HG02678 (cell line): ENCODE results near the gene MYCBPAP.

Experiments used
- ATAC-seq: cut with Tn5 transposase; IDR thresholded peaks from one replicate; pipeline ENCODE4 v1.9.1; 2021; ENCODE audit warnings: mild to moderate bottlenecking, moderate library complexity; ENCODE audit not compliant: unreplicated experiment

MYCBPAP gene

DNA sequence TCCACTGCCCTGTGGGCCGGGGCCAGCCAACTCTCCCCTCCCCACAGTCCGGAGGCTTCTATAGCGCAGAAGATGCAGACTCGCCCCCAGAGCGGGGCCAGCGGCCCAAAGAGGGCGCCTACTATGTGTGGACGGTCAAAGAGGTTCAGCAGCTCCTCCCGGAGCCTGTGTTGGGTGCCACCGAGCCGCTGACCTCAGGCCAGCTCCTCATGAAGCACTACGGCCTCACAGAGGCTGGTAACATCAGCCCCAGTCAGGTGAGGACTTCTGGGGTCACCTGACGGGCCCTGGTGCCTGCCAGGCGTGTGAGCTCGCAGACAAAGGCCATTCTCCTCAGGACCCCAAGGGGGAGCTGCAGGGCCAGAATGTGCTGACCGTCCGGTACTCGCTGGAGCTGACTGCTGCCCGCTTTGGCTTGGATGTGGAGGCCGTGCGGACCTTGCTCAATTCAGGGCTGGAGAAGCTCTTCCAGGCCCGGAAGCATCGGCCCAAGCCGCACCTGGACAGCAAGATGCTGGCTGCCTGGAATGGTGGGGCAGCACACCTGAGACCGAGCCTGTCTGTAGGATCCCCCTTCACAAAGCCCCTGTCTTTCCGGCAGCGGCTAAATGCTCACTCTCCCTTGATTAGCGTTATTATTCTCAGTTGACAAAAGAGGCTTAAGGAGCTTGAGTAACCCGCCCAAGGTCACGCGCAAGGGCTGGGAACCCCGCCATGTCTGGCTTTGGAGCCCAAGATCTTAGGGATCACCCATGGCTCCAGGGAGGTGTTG, 42.6 kb downstream of the MYCBPAP start:
- ATAC-seq, result no peak

DNA sequence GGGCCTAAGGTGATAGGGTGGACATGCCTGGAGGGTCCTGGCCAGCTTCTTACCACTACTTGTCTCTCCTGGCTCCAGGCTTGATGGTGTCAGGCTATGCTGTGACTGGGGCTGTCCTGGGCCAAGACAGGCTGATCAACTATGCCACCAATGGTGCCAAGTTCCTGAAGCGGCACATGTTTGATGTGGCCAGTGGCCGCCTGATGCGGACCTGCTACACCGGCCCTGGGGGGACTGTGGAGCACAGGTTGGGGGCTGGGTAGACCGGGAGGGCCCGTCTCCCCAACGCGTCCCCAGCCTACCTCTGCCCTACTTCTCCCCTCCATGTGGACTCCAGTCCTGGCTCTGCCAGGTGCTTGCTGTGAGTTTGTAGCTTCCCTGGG, 43.2 kb downstream of the MYCBPAP start:
- ATAC-seq, result no peak

DNA sequence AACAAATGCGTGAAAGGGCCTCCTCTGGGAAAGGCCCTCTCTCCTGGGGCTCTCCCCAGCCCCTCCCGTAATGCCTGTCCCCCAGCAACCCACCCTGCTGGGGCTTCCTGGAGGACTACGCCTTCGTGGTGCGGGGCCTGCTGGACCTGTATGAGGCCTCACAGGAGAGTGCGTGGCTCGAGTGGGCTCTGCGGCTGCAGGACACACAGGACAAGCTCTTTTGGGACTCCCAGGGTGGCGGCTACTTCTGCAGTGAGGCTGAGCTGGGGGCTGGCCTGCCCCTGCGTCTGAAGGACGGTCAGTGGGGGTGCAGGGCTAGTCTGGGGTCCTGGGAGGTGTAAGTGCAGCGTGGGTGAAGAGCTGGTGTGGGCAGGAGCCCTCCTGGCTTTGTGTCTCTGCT, 43.6 kb downstream of the MYCBPAP start:
- no peak for ATAC-seq

DNA sequence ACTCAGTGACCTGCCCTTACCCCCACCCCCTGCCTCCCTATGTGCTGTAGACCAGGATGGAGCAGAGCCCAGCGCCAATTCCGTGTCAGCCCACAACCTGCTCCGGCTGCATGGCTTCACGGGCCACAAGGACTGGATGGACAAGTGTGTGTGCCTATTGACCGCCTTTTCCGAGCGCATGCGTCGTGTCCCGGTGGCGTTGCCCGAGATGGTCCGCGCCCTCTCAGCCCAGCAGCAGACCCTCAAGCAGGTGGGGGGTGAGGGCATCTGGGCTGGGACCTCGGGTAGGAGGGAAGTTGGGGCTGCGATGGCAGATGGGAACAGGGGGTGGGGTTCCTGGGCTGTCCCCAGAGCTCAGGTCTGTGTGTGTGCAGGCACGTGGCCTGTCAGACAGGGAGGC, 46.0 kb downstream of the MYCBPAP start:
- no peak for ATAC-seq

DNA sequence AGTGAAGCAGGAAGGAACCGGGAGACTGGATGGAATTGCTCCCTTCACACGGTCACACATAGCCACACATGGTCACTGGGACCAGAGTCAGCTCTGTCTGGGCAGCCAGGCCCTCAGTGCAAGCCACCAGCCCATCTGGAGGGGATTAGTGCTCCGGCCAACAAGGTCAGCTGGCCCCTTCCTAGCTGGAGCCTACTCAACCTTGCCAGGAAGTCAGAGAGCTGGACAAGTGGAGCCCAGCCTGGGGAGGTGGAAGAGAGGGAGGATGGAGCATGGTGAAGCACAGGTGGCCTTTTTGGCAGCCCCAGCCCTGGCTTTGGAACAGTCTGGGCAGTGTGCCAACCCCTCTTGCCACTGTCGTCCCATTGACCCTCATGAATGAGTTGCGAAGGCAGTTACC, 48.6 kb downstream of the MYCBPAP start:
- ATAC-seq, result no peak

DNA sequence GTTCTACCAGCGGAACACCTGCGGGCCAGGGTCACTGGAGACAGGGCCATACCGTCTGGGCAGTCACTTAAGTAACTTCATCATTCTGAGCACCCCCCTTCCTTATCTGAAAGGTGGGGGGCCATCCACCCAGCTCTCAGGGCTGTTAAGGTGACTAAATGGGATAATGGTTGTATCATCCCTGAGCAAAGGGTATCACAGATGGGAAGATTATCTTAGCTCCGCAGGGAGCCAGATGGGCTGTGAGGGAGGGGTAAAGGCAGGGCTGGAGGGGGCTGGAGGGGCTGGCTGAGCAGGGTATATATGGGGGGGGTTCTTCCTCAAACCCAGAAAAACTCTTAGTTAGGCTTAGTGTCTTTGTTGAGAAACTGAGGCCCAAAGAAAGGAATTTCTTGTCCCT, 49.4 kb downstream of the MYCBPAP start:
- ATAC-seq, result no peak

DNA sequence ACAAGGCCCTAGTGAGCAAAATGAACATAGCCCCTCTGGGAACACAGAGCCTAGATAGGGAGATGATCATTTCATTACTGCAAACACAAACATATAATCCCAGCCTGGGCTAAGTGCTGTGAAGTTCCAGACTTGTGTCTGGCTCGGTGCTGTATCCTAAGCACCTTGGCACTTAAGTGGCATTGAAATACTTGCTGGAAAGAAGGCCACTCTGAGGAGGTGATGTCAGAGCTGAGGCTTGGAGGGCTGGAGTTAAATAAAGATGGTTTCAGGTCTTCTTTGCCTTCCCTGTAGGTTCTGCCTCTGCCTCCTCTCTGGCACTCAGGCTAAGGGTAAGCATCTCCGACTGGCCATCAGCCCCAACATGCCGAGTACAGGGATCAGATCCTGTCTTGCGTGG, 49.9 kb downstream of the MYCBPAP start:
- ATAC-seq, result no peak

DNA sequence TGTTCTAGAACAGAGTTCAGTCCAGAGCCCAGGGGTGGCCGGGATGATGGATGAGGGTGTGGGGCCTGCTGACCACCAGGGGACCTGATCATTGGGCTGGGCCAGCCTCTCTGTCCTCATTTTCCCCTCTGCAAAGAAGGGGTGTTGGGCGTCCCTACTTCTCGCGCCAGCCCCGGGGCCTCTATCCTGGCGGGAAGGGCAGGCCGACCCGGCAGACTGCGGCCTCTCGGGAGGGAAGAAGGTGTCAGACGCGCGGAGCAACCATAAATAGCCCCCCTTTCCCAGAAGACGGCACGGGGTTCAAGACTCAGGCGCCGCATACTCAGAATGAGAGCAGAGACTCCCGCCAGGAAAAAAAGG, 50.3 kb downstream of the MYCBPAP start:
- ATAC-seq, result no peak

DNA sequence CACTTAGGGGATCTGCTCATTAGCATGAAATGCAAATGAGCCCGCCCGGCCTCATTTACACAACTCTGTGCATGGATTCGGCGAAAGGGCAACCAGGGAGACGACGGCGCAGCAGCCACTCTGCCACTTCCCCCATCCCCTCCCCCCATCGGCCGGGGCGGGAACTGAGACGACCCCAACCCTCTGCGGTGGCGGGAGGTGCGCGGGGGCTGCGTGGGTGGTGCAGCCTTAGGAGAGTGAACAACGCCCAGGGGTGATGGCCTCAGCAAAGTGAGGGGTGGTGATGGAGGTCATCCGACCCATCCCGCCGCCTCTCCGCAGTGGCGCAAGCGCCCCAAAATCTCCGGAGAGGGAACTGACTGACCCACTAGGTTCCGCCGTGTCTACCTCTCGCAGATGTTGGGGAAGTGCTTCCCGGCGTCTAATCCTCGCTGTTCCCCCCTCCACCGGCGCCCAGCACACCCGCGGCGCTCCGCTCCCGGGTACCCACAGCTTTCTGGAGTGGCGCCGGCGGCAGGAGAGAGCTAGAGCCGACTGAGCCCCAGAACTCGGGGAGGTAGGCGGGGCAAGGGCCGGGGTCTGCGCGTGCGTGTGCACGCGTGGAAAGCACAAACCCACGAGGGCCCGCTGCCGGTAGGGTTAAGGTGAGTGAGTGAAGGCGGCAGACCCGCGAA, 50.8 kb downstream of the MYCBPAP start:
- ATAC-seq, result no peak

DNA sequence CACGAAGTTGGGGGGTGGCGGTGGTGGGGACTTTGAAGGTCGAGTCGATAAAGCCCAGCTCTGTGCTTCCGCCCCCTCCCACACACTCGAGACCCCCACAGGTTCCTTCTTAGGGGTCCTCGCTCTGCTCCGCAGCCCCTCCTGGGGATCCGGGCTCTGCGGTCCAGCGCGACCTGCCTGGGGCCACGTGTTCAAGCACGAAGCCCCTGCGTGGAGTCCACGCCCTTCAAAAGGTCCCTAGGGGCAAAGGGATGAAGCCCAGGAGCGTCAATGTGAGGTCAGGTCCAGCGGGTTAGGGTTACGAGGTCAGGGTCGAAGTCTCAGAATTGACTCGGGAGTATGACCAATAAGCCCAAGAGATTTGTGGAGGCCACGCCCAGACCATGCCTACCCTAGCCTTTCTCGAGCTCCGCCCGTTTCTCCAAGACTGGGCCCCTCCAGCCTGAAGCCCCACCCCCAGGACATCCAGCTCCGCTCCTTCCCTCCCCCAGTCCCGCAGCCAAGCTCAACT, 51.5 kb downstream of the MYCBPAP start:
- ATAC-seq, result no peak

DNA sequence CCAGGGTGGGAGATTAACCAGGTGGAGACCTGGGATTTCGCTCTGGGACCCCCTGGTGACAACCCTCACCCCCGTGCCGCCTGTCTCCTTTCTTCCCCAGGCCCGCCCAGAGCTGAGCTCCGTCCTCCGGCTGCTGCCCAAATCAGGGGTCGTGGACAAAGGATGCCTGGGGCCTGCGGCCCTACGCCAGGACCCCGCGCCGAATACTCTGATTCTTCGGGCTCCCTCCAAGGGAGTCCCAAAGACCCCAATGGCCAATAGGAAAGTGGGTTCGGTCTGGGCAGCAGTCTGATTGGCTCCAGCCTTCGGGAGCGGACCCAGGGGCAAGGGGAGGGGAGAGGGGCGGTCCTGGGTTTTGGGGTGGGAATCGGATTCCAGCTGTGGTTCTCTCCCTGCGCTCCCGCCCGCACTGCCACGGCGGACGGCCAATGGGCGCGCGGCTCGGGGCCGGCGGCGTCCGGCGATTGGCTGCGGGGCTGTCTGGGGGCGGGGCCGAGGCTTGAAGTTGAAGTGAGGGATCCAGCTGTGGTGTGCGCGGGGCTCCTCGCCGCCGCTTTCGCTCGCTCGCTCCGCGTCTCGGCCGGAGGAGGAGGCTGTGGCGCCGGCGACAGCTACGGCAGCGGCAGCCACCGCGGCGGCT, 52.1 kb downstream of the MYCBPAP start, which contains the start of gene CACNA1G:
TSS of gene CACNA1G (plus strand) at position 531 of the 640 bp plus-strand sequence. CDS start 745 bp downstream, outside the sequence.
- peak; percentile 95 for ATAC-seq

DNA sequence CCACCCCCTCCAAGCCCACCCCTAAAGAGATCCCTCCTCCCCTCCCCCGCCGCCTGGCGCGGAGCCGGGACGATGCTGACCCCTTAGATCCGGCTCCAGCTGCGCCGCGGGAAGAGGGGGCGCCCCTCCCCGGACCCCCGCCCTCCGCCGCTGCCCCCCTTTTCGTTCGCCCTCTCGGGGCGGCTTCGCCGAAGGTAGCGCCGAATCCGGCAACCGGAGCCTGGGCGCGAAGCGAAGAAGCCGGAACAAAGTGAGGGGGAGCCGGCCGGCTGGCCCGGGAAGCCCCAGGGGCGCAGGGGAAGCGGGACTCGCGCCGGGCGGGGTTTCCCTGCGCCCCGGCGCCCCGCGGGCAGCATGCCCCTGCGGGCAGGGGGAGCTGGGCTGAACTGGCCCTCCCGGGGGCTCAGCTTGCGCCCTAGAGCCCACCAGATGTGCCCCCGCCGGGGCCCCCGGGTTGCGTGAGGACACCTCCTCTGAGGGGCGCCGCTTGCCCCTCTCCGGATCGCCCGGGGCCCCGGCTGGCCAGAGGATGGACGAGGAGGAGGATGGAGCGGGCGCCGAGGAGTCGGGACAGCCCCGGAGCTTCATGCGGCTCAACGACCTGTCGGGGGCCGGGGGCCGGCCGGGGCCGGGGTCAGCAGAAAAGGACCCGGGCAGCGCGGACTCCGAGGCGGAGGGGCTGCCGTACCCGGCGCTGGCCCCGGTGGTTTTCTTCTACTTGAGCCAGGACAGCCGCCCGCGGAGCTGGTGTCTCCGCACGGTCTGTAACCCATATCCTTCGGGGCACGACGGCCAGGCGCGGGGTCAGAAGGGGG, 52.9 kb downstream of the MYCBPAP start:
- no peak for ATAC-seq

DNA sequence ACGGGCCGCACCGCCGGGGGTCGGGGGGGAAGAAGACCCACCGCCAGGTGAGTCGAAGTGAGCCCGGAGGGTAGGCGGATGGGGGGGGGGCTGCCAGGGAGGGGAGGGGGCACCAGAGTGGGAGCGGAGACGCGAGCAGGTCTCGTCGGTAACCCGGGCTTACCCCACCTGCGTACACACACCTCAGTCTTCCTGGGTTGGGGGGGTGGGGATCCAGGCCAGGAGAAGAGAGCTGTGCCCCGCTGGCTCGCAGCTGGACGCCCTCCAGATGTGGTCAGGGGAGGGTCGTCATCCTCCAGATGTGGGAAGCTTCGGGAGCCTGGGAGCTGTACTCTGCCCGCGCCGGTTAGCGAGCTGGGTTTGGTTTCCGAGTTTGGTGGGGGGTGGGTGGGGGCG, 53.5 kb downstream of the MYCBPAP start:
- no peak for ATAC-seq

DNA sequence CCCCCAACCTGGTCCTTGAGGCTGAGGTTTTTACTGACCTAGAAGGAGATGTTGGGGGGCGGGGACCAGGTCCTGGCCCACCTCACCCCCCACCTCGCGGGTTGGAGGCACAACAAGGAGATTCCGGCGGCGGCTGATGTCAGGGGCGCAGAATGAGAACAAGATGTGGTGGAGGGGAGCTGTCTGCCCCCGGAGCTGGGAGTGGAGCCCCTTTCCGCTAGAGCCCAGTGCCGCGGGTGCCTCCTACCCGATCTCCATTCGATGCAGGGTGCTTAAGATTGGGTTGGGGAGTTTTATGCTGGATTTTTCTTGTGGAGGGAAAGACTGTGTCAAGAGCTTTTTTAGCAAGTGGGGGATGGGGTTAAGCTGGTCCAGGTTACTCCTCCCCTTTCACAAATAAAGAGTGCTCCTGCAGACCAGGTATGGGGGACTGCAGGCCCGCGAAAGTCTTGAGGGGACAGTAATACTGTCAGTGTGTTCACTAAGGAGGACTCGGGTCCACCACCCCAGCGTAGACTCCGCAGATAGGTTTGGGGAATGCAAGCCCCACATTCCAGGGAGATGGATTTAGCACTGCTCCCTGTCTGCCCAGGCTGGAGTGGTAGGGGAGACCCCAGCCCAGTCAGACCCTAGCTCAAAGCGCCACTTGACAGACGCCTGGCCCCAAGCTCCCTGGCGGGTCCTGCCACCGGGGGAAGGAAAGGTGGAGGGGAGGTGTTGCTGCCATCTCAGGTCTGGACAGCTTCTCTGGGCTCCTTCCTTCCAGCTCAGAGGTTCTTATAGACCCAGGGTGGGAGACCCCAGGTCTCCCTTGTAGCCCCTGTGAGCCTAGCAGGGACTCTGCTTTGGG, 54.2 kb downstream of the MYCBPAP start:
- no peak for ATAC-seq

DNA sequence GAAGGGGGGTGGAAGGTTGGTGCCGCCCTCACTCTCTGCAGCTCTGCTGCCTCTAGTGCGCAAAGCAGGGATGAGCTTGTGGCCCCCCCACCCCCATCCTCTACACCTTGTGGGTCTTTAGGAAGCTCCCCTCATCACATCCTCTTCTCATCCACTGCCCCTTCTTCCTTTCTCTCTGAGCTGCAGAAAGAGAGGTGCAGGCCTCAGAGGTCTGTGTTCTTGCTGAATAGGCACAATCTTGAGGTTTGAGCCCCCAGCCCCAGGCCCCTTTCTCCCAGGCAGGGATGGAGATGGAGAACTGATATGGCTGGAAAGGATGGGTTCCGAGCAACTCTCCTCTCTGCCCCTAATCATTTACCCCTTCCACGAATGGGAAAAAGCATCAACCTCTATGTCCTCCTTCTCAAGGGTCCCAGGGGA, 54.9 kb downstream of the MYCBPAP start:
- no peak for ATAC-seq

DNA sequence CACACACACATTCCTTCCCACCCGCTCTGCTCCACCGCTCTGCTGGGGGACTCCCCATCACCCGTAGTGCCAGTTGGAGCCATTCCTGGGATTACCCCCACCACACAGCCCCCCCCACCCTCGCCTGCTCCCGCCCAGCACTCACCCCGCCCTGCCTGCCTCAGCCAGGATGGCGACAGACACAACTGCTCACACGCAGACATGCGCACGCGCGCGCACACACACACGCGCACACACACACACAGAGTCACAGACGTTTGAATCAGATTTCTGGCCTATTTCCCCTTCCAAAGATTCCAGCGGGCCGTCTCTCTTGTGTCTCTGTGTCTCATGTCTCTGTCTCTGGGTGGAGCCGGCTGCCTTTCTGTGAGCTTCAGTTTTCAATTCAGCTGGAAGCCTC, 56.7 kb downstream of the MYCBPAP start:
- ATAC-seq, result no peak

DNA sequence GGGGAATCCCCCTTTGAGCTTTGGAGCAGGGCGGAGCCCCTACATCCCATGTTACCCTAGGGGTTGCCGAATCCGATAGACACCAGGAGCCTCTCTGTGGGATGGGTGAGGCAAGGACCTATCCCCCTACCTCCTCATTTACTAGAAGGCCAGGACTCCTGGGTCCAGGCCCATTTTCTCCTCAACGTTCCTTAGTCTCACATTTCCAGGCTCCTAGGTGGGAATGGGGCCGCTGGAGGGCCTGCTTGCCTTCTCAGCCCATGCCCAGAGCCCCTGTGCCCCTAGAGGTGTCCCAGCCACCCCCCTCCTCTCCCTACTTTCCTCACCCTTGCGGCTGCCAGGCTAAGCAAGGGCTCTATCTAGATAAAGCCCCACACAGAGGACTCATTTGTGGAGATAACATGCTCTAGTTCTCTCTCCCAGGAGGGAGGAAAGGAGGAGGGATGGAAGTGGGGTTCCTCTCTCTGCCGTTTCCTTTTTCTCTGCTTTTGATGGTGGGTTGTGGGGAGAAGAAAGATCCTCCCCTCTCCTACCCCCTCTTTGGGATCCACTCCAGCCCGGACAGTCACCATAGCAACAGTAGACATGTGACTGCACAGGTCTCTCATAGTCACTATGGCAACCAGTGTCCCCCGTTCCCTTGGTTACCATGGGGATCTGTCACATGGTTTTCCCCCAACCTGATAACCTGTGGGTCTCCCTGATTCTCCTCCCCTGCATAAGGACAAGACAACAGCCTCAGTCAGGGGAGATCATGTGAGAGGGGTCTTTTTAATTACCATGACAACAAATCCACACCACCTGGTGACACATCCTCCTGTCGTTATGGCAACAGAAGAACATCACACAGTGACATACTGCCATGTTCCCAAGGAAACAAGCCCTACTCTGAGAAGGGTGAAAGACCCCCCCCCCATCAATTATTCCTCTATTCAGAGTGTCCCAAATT, 57.4 kb downstream of the MYCBPAP start:
- no peak for ATAC-seq

DNA sequence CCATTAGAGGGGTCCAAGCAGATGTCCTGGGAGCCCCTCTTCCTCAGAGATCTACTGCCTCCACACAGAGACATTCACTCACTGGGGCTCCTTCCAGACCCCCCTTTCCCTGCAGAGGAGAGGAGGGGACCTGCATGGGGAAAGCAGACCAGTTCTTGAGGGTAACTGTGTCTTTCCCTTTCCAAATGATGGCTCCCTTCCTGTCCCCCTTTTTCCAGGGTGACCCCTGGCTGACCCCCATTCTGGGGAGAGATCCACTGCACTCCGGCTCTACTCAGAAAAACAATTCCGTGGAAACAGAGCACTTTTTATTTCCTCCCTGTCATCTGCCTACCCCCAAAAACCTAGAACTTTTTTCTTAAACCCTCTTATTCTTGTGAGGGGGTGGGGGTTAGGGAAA, 58.6 kb downstream of the MYCBPAP start:
- no peak for ATAC-seq

DNA sequence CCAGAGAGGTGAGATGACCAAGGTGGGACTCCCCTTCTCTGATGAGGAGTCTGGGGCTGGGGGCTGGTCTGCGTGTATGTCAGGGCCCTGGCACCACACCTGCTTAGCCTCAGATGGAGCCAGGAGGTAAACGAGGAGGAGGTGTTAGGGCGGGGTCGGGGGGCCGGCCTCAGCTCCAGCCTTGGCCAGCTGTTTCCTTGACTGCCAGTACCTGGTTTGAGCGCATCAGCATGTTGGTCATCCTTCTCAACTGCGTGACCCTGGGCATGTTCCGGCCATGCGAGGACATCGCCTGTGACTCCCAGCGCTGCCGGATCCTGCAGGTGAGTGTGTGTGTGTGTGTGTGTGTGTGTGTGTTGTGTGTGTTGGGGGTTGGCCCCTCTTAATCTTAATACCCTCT, 60.4 kb downstream of the MYCBPAP start:
- no peak for ATAC-seq
